8988T (cell line): ENCODE results near the gene GALNT2.

Experiments
- DNase-seq: peaks from one replicate; pipeline ENCODE4 v3.0.0; 2011

The GALNT2 gene

DNA sequence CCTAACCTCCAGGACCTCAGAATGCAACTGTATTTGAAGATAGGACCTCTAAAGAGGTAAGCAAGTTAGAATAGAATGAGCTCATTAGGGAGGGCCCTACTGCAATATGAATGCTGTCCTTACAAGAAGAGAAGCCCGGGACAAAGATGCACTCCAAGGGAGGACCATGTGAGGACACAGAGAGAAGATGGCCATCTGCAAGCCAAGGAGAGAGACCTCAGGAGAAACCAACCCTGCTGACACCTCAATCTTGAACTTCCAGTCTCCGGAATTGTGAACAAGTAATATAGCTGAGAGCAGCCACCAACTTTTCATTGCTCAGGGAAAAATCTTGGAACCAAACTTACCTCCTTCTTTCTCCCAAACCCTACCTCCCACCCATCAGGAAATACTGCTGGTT is 15.0 kb upstream of the GALNT2 start:
- no peak for DNase-seq

- no peak for DNase-seq
Measured at GRCh38 chr1:230052665-230053064, 14.4 kb upstream of the GALNT2 start.

DNA sequence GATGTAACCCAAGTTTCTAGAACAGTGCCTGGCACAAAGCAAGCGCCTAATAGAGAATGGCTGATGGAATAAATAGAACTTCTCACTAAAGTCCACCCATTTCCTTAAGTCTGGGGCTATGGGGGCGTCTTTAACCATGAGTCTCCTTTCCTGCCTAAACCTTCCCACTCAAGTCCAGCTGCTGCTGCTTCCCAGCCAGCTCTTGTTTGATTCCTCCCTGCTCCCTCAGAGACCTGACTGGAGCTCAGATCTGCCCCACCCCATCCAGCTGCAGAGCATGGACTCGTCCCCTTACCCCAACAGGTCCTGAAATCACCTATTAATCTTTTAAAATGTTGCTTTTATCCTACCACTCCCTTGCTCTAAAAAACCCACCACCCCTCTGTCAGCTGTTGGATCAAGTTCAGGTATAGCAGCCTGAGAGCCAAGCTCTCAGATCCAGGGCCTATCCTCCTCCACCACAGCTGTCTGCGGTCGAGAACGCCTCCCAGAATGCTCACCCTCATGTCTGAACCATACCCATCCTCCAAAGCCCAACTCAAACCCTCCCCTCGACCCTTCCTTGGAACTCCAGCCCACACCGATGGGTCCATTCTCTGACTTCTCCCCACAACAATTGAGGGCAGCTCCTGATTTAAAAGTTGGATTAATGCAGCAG is 12.8 kb upstream of the GALNT2 start:
- DNase-seq: no peak

GRCh38 chr1:230056098-230056497 is 10.9 kb upstream of the GALNT2 start:
- DNase-seq: no peak

DNA sequence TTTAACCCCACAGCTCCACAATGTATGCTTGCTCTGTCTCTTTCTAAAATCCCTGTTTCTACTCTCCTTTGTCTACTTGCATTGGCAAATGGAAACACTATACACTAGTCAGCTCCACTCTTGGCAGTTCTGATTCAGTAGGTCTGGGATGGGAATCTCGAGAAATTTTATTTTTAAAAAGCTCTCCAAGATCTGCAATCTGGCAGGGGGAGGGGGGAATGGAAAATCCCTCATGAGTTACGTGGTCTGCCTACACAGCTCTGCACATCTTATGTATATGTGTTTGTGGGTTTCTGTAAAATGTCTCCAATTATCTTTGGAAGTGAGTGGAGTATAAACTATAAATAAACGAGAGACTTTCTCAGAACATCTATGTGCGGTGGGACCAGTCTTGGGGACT is 9.9 kb upstream of the GALNT2 start:
- DNase-seq: no peak

DNA sequence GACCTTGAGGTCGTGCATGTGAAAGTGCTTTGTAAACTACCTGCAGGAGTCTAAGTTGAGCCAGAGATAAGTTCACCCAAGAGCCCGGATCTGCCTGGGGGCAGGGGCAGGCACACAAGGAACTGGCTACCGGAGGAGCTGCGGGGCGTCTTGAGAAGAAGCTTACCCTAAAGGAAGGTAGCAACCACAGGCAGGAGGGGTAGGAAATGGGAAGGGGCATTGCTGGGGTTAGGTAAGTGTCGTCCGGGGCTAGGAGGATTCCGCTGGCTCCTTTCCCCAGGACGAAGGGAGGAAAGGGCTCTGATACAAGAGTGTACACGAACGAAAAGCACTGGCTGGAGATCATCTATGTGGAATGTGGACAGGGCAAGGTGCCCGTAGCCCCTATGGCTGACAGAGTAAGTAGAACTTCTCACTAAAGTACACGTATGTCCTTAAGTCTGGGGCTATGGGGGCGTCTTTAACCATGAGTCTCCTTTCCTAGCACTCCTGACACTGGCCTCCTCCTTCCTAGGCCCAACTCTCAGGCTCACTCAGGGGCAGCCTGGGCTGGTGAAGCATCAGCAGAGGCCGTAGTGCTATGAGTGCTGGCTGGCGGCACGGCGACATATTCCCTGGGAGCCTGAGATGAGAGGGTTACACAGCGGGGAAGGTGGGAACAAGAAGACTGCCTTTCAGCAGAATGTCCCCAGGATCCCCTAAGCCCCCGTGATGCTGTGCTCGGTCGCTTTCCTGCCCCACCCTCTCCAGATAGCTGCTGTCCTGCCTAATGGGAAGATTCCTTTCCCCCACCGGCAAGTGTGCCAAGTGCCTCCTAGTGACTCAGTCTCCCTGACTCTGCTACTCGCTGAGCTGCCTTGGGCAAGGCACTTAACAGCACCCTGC is 9.1 kb upstream of the GALNT2 start:
- no peak for DNase-seq

DNA sequence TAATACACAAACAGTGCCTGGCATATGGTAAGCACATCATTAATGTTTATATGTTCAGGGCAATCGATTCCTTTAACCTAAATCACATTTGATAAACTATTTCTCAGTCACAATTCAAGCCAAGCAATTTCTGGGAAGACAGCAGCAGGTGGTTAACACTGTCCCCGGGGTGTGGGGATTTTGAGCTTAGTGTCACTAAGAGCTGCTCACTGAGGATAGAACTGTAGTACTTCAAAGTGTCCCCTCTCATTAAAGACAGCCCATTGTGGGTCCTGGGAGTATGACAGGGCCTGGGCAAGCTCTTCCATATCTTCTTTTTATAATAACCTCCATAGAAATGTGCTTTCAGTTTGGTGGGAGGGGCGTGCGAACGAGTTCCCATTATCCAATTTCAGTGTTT is 8.4 kb upstream of the GALNT2 start:
- no peak for DNase-seq

GRCh38 chr1:230061801-230062200 is 5.2 kb upstream of the GALNT2 start:
- no peak for DNase-seq

DNA sequence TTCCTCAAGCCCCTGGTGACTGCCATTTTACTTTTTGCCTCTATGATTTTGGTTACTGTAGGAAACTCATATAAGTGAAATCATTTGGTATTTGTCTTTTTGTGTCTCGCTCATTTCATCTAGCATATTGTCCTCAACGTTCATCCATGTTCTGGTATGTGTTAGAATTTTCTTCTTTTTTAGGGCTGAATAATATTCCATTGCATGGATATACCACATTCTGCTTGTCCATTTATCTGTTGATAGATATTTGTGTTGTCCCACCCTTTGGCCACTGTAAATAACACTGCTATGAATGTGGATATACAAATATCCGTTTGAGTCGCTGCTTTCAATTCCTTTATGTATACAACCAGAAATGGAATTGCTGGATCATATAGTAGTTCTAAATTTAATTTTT is 4.5 kb upstream of the GALNT2 start:
- DNase-seq: no peak

DNA sequence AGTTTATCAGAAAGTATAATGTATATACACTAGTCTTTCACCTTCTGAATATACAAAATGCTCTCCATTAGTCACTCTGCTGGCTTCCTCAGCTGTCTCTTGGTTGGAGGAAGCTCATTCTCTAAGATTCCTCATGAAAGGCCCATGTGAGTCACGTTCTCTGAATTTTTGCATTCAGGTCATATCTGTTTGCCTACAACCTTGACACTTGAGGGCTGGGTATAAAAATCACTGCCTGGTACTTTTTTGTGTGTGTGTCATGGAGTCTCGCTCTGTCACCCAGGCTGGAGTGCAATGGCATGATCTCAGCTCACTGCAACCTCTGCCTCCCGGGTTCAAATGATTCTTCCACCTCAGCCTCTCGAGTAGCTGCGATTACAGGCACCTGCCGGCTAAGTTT is 2.8 kb upstream of the GALNT2 start:
- DNase-seq: no peak

DNA sequence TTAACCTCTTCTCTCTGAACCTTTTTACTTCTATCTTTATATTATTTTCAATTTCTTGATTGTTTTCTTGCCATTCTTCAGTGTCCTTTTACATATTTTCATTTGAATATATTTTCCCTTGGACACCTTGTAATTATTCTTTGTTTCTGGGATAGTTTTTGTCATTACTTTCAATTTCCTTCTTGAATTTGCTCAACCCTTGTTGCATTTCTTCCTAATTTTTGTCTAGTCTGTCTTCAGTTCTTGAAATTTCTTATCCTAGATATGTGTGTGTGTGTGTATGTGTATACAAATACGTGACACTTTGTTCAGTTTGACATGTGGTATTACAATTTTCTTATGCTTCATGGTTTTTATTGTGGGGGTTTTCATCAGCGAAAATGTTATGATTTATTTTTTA is 1.9 kb upstream of the GALNT2 start:
- DNase-seq: no peak

DNA sequence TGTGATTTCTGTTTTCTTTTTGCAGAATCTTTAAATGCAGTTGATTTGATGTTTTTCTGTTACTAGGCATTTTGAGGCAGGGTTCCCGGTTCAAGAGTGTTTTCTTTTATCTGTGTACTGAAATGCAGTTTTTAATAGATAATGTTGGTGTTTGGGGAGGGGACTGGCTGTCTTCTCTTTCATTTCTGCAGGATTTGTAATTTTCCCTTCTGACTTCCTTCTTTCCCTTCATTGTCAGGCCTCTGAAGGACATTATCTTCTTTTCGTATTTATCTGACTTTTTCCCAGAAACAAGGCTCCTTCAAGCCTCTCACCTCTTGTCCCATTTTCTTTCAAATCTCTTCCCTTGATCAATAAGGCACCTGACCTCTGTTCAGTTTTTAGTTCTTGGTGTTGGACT is 1.5 kb upstream of the GALNT2 start:
- DNase-seq: no peak

- no peak for DNase-seq
Measured at GRCh38 chr1:230066031-230066430, 1.0 kb upstream of the GALNT2 start.

GRCh38 chr1:230067419-230067870 is 407 bp downstream of the GALNT2 start:
- peak; percentile 32 for DNase-seq

- peak; percentile 43 for DNase-seq
Measured at GRCh38 chr1:230067871-230068620, 1.0 kb downstream of the GALNT2 start.

DNA sequence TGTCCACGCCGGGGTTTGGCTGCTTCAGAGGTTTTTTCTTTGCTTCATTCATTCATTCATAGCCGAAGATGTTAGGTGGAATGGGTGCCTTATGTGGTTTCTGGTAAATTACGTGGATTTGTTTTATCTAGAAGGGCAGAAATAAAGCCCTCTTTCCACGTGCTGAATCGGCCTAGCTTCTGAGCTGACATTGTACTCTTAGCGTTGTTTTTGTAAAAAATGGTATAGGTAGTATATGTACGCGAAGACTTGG is 1.5 kb downstream of the GALNT2 start:
- DNase-seq: no peak

DNA sequence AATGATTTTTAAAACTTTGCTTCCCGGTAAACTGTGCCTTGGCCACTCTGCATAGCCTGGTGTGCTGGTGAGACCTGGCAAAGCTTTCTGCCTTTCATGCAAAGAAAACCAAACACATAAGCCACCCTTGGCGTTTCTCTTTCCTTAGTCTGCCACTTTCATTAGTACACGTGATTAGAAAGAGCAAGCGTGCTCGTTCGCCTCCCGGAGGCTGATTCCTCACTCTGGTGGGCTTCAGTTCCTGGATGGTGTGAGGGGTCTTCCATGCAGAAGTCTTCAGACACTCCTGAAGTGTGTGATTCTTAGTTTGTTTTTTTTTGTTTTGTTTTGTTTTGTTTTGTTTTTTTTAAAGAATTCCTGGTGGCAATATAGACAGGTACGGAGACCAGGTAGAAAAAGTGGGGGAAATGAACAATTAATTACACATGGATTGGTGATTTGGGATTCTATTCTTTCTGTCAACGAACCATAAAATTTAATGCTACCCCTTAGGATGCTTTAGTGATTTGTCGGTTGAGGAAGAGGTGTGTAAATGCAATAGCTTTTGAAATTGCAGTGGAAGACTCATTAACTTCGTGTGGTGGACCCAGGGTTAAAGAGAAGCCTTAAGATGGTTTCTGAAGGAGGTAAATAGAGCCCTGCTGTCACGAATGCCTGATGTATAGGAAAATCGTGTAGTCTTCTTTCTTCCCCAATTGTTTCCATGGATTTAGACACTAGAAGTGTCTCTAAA is 2.1 kb downstream of the GALNT2 start:
- no peak for DNase-seq

- no peak for DNase-seq
Measured at GRCh38 chr1:230069796-230070195, 2.8 kb downstream of the GALNT2 start.

- no peak for DNase-seq
Measured at GRCh38 chr1:230070321-230071208, 3.5 kb downstream of the GALNT2 start.

DNA sequence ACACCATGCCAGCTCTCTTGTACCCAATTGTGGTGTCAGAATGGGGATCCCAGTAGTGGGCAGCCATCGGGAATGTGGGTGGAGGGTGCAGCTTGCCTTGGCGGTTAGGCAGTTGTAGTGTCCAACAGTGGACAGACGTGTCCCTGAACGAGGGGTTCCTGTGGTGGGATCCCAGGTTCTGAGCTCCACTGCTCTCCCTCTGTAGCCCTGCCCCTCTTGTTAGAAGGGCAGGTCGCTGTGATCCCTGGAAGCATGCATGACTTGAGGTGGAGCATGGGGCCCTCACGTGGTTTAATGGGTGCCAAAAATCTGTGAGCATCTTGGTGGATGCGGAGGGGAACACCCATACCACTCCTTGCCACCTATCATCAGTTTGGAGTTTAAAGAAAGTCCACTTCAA is 4.3 kb downstream of the GALNT2 start:
- DNase-seq: no peak

GRCh38 chr1:230072296-230072695 is 5.3 kb downstream of the GALNT2 start:
- DNase-seq: no peak

DNA sequence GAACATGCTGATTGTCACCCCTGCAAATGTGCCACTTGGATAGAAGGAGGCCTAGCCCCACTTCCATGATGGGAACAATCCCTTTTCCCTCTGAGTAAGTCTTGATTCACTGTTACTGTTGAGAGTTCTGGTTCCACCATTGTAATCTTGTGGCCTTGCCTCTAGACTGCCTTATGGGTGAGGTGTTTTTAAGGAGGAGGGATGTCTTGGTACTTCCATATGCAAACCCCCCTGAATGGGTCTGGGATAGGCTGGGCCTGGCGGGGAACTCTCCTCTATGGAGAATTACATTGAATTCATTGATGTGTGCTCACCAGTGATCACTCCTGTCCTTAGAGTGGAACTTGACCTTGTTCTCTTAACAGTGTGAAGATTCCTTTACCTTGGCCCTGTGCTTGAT is 5.8 kb downstream of the GALNT2 start:
- no peak for DNase-seq
